Measurements from ENCODE around the gene ADAM30. TPM values are rescaled to one million over a fixed set of nuclear protein-coding genes. Genes with fewer than 3 reads are reported as not detected.

Gene ADAM30
- total RNA-seq, 3 donors from 2014 or later (not counting 1 experiment from before 2014, with no cell fraction given) = 0.13 TPM; not detected in 2

- H3K9me3 ChIP-seq (ENCODE audit: control insufficient read depth, insufficient read depth, low read length) = no peaks in the 10 kb centered on the region
- ATAC-seq (peak in 1 of 3 donors; percentile 41), DNase-seq (no peak)
- intact Hi-C loops (cut with micrococcal nuclease) = no loop called here
- Mint-ChIP-seq H3K4me3 (no peak overlapping the region), H3K4me1 (no peaks in the 10 kb centered on the region), H3K27me3 (ENCODE audit: low read depth in 2 of 2) (peaks cover 14 to 23% of the 10 kb centered on the region in 2 donors), H3K27ac (no peak overlapping the region), H3K36me3 (no peaks in the 10 kb centered on the region), H3K9me3 (no peaks in the 10 kb centered on the region)
- 80% methylated on average over 5 of the region's 5 CpGs for WGBS (ENCODE audit: insufficient coverage)
- peaks cover 2% of the 10 kb centered on the region for H3K27me3 ChIP-seq (ENCODE audit: control insufficient read depth, insufficient read depth, low read length)
- no peaks in the 10 kb centered on the region for H3K36me3 ChIP-seq (ENCODE audit: control insufficient read depth, insufficient read depth, low read length)
- TF ChIP-seq CTCF (IDR thresholded peaks at IDR 0.05) = no peak
- H3K27ac ChIP-seq (ENCODE audit: low read length) = no peak overlapping the region
- H3K4me3 ChIP-seq (ENCODE audit: low read length) = no peak overlapping the region
- H3K4me1 ChIP-seq (ENCODE audit: control insufficient read depth, insufficient read depth, low read length) = no peaks in the 10 kb centered on the region
Observed at GRCh38 chr1:119882132-119883049, 13.9 kb downstream of the ADAM30 start.

- H3K27ac ChIP-seq (ENCODE audit: low read length) = no peak overlapping the region
- ATAC-seq (no peak), DNase-seq (no peak)
- H3K4me1 ChIP-seq (ENCODE audit: control insufficient read depth, insufficient read depth, low read length) = no peaks in the 10 kb centered on the region
- peaks cover 12 to 23% of the 10 kb centered on the region in 2 donors for H3K27me3 Mint-ChIP-seq (ENCODE audit: low read depth in 2 of 2)
- H3K4me1 Mint-ChIP-seq = no peaks in the 10 kb centered on the region
- H3K27me3 ChIP-seq (ENCODE audit: control insufficient read depth, insufficient read depth, low read length) = peaks cover 2% of the 10 kb centered on the region
- 96% methylated on average over 12 of the region's 12 CpGs for WGBS (ENCODE audit: insufficient coverage)
- H3K4me3 ChIP-seq (ENCODE audit: low read length) = no peak overlapping the region
- intact Hi-C loops (cut with micrococcal nuclease) = no loop called here
- no peak overlapping the region for H3K27ac Mint-ChIP-seq
- TF ChIP-seq CTCF (IDR thresholded peaks at IDR 0.05) = no peak
- no peaks in the 10 kb centered on the region for H3K9me3 ChIP-seq (ENCODE audit: control insufficient read depth, insufficient read depth, low read length)
- H3K9me3 Mint-ChIP-seq = no peaks in the 10 kb centered on the region
- H3K36me3 Mint-ChIP-seq = no peaks in the 10 kb centered on the region
- H3K4me3 Mint-ChIP-seq = no peak overlapping the region
- no peaks in the 10 kb centered on the region for H3K36me3 ChIP-seq (ENCODE audit: control insufficient read depth, insufficient read depth, low read length)
Observed at GRCh38 chr1:119879510-119880434, 16.5 kb downstream of the ADAM30 start.

- intact Hi-C loops (cut with micrococcal nuclease) = no loop called here
- H3K27ac ChIP-seq (ENCODE audit: low read length) = no peak overlapping the region
Observed at GRCh38 chr1:119878171-119878570, 18.1 kb downstream of the ADAM30 start.

More at GRCh38 chr1:119878171-119878570, 18.1 kb downstream of the ADAM30 start:
- Mint-ChIP-seq H3K4me3 (no peak overlapping the region), H3K4me1 (no peaks in the 10 kb centered on the region), H3K27me3 (ENCODE audit: low read depth in 2 of 2) (peaks cover 12 to 23% of the 10 kb centered on the region in 2 donors), H3K36me3 (no peaks in the 10 kb centered on the region), H3K27ac (no peak overlapping the region), H3K9me3 (no peaks in the 10 kb centered on the region)
- Histone ChIP-seq H3K9me3 (ENCODE audit: control insufficient read depth, insufficient read depth, low read length) (no peaks in the 10 kb centered on the region), H3K4me3 (ENCODE audit: low read length) (no peak overlapping the region), H3K4me1 (ENCODE audit: control insufficient read depth, insufficient read depth, low read length) (no peaks in the 10 kb centered on the region), H3K36me3 (ENCODE audit: control insufficient read depth, insufficient read depth, low read length) (no peaks in the 10 kb centered on the region), H3K27me3 (ENCODE audit: control insufficient read depth, insufficient read depth, low read length) (peaks cover 2% of the 10 kb centered on the region)
- TF ChIP-seq CTCF (IDR thresholded peaks at IDR 0.05) = no peak
- DNase-seq (no peak), ATAC-seq (no peak)
